GM18951 (cell line): ENCODE data around the gene MYRFL.
"Not testable (repeated sequence)": the region's sequence is repeated elsewhere in the genome, so short reads cannot be mapped to it uniquely, and the experiment has no call there.

ENCODE experiments used
- POLR2A ChIP-seq: IDR thresholded peaks from 4 replicates; pipeline ENCODE4 v1.6.1; 2011; ENCODE audit warnings: mild to moderate bottlenecking; ENCODE audit not compliant: insufficient read length, insufficient read depth; ENCODE audit errors: extremely low read depth
- in situ Hi-C: fragments of 300-500 bp; cut with MboI; formaldehyde crosslinking; loops from one replicate; pipeline ENCODE4 v1.12.0; 2022; ENCODE audit warnings: low sequenced_read_pairs, mixed read lengths, inconsistent platforms; ENCODE audit not compliant: unreplicated experiment

Gene MYRFL

GRCh38 chr12:69978020-69978419 is 153.0 kb downstream of the MYRFL start:
- TF ChIP-seq POLR2A: no peak
- in situ Hi-C loops: no loop called here

DNA sequence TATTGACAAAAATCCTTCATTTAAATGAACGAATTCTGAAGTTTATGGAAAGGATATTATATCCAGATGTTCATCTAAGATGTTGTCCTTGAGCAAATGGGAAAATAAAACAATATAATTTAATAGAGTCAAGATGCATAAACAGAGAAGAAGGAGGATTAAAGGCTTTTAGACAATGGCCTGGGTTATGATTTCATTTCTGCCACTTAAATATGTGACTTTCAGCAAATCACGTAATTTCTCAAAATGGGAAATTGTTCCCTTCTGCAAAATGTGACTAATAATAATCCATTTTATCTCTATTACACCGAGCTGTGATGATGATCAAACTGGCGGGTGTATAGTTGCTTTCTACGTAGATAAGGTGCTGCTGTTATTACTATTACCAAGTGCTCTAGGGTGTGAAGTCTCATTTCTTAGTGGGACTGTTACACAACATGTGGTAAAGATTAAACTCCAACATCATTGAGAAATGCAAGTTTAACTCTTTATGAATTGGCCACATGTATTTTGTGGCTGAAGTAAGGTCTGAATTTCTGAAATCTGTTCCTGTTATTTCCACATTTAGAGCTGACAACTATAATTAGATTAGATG is 157.0 kb downstream of the MYRFL start:
- TF ChIP-seq POLR2A: no peak
- in situ Hi-C loops: no loop called here

DNA sequence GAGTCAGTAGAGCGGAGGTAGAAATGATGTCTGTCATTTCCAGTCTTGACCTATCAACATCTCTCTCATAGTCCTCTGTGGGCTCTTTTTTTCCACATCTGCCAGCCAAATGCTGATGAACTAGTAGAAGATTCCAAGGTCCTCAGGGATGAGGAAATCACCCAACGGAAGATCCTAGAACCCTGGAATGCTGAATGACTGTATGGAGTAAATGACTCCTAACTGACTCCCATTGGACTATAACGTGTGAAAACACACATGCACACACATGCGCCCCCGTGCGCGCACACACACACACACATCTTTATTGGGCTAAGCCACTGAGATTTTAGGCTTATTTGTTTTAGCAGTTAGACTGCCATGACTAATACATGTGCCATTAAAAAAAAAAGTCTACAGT is 159.2 kb downstream of the MYRFL start:
- TF ChIP-seq POLR2A: no peak
- in situ Hi-C loops: no loop called here

GRCh38 chr12:69985656-69986055 is 160.6 kb downstream of the MYRFL start:
- in situ Hi-C loops: no loop called here
- TF ChIP-seq POLR2A: no peak

- in situ Hi-C loops: no loop called here
- TF ChIP-seq POLR2A: no peak
Observed at GRCh38 chr12:69986114-69986513, 161.1 kb downstream of the MYRFL start.

DNA sequence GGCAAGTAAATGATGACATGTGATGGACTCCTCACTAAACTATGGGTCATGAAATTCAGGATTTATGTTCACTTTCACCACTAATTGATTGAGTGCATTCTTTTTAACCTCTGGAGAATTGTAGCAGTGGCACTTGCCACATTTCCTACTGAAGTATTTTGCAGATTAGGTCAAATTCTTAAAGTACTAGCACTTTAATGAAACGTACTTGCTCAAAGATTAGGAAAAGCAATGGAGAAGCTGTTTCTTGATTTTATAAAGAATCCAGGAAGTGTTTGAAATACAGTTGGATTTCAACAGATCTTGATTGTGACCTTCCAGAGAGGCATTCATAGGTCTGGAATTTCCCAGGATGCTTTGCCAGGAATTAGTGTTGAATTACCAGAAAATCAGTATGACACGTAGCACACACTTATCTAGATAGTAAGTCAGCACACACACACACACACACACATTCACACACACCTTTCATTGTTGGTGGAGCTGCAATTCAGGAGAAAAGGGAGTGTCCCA is 162.6 kb downstream of the MYRFL start:
- no peak for TF ChIP-seq POLR2A
- in situ Hi-C loops: no loop called here

GRCh38 chr12:69988481-69989321 is 163.7 kb downstream of the MYRFL start:
- in situ Hi-C loops: no loop called here
- no peak for TF ChIP-seq POLR2A

GRCh38 chr12:69991690-69992288 is 166.8 kb downstream of the MYRFL start:
- TF ChIP-seq POLR2A: no peak
- in situ Hi-C loops: no loop called here

DNA sequence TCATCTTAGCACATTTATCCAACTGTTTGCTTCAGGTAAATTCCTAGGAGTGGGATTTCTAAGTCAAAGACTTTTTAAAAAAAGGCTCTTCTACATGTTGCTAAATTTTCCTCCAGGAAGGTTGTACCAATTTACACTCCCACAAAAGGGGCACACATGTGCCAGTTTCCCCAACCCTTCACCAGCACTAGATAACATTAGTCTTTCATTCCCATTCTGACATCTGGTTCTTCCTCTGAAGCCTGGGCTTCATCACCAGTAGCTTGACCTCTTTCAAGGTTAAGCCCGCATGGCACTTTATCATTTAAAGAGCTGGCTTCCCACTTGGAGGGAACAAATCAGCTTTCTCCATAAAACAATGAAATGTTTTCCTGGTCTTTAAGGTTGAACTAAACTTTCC is 168.4 kb downstream of the MYRFL start:
- no peak for TF ChIP-seq POLR2A
- in situ Hi-C loops: no loop called here

DNA sequence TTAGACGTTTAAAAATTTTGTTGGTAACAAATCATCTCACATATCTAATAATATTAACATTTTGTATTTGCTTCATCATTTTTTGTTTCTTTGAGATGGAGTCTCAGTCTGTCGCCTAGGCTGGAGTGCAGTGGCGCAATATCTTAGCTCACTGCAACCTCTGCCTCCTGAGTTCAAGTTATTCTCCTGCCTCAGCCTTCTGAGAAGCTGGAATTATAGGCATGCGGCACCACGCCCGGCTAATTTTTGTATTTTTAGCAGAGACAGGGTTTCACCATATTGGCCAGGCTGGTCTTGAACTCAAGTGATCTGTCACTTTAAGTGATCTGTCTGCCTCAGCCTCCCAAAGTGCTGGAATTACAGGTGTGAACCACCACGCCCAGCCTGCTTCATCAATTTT is 169.1 kb downstream of the MYRFL start:
- in situ Hi-C loops: not testable (repeated sequence)

- in situ Hi-C loops: no loop called here
- TF ChIP-seq POLR2A: no peak
Observed at GRCh38 chr12:69994724-69995173, 169.7 kb downstream of the MYRFL start.

DNA sequence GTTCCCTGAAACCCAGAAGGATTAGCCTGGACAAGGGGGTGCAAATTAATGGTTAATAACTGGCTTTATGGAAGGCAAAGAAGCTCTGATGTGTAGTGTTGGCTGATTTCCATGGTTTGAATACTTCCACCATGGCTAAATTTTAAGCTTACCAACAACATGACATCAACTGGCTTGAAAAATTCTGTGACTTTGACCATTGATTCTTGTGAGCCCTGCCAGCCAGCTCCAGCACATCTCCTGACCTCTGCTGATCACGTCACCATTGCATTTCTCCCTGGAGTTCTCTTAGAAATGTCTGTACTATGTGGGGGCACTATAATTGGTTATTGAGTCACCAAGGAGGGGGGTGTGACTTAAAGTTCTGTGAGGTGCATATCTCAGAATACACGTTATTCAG is 171.2 kb downstream of the MYRFL start:
- in situ Hi-C loops: no loop called here
- TF ChIP-seq POLR2A: no peak

DNA sequence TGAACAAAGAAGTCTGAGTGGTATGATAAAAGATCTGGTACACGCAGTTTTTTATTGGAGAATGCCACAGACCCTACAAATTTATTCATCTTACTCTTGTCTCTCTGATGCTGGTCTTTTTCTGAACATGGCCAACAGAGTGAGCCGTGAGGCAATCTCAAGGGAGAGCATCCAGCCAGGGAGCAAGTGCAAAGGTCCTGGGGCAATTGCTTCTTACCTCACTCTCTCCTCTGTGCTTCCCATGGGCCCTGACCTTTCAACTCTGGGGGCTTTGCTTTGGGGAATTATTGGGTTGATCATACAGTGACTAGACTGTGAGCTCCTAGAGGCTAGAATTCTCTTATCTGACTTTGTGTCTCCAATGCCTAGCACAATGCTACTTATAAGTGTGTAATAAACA is 171.7 kb downstream of the MYRFL start:
- TF ChIP-seq POLR2A: no peak
- in situ Hi-C loops: no loop called here

DNA sequence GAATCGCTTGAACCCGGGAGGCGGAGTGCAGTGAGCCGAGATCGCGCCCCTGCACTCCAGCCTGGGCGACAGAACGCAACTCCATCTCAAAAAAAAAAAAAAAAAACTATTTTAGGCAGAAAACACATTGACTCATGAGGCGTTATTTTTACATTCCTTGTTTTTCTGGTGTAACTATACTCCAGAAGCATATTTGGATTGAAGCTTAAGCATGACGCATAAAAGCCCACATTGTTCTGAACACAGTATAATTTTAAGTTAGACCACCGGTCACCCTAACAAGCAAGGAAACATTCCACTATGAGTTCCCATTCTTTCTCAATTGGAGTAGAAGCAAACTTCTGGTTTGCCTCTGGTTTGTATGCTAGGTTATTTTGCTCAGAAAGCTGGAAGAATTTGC is 173.0 kb downstream of the MYRFL start:
- TF ChIP-seq POLR2A: no peak
- in situ Hi-C loops: no loop called here
